ENCODE measurements around the gene BTN3A1.

BTN3A1 gene

DNA sequence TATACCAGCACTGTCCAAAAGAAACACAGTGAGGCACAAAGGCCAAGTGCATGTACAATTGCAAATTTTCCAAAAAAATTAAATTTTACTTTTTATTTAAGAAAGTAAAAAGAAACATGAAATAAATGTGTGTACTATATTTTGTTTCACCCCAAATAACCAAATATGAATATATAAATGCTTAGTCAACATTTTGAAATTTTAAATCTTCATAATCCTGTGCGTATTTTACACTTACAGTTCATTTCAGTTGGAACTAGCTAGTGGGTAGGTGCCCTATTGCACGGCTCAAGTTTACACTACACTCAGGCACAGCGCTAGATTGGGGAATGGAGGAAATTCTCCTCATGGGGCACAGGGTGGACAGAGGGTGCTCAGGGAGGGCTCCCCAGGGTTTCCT is 20.3 kb downstream of the BTN3A1 start (continued):
- TF ChIP-seq, protein P1, sequence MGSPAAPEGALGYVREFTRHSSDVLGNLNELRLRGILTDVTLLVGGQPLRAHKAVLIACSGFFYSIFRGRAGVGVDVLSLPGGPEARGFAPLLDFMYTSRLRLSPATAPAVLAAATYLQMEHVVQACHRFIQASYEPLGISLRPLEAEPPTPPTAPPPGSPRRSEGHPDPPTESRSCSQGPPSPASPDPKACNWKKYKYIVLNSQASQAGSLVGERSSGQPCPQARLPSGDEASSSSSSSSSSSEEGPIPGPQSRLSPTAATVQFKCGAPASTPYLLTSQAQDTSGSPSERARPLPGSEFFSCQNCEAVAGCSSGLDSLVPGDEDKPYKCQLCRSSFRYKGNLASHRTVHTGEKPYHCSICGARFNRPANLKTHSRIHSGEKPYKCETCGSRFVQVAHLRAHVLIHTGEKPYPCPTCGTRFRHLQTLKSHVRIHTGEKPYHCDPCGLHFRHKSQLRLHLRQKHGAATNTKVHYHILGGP (tag by site-specific recombination; IDR thresholded peaks at IDR 0.05): no peak
- TF ChIP-seq ZNF350 (tag by site-specific recombination; IDR thresholded peaks at IDR 0.05): no peak
- no peak for TF ChIP-seq HOXA7 (CRISPR knock-in tag; IDR thresholded peaks at IDR 0.05; ENCODE audit: borderline replicate concordance)
- TF ChIP-seq ZNF529 (tag by site-specific recombination; IDR thresholded peaks at IDR 0.05; ENCODE audit: insufficient replicate concordance): no peak
- TF ChIP-seq REPIN1 (tag by site-specific recombination; IDR thresholded peaks at IDR 0.05; ENCODE audit: low read depth): no peak
- no peak for TF ChIP-seq ZNF670 (tag by site-specific recombination; IDR thresholded peaks at IDR 0.05; ENCODE audit: low read depth)
- TF ChIP-seq, protein P2, sequence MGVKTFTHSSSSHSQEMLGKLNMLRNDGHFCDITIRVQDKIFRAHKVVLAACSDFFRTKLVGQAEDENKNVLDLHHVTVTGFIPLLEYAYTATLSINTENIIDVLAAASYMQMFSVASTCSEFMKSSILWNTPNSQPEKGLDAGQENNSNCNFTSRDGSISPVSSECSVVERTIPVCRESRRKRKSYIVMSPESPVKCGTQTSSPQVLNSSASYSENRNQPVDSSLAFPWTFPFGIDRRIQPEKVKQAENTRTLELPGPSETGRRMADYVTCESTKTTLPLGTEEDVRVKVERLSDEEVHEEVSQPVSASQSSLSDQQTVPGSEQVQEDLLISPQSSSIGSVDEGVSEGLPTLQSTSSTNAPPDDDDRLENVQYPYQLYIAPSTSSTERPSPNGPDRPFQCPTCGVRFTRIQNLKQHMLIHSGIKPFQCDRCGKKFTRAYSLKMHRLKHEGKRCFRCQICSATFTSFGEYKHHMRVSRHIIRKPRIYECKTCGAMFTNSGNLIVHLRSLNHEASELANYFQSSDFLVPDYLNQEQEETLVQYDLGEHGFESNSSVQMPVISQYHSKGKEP (tag by site-specific recombination; IDR thresholded peaks at IDR 0.05): no peak
- no peak for TF ChIP-seq ZNF426 (tag by site-specific recombination; IDR thresholded peaks at IDR 0.05)
- TF ChIP-seq ZNF23 (tag by site-specific recombination; IDR thresholded peaks at IDR 0.05; ENCODE audit: borderline replicate concordance): no peak

DNA sequence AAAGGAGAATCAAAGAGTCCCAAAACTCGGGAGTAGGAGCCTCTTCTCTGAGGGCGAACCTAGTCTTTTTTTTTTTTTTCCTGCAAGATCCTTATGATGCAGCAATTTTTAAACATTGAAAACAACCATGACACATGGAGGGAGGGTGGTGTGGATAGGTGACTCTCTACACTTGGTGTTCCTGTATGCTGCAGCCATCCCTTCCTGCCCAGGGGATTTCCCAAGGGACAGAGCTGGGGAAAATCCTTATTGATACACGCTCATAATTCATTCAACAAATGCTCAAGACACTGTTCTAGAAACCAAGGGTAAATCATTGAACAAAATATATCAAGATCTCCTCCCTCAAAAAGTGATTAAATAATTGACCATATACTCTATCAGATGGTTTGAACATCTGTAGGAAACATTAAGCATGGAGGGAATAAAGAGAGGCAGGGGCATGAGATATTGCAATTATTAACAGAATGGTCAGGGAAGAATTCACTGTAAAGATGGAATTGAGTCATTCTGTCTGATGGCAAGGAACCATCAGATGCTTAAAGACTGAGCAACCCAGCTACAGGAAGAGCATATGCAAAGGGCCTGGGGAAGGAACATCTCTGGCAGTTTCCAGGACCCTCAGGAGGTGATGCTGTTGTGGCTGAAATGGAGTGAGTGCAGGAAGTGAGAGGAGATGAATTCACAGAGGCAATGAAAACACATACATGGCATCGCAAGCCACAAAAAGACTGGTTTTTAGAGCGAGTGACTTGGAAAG is 24.8 kb downstream of the BTN3A1 start:
- Histone ChIP-seq H3K4me3 (ENCODE audit: low read depth, low read length) (no peak overlapping the region), H3K27ac (ENCODE audit: extremely low read depth, low read depth, low read length) (no peak overlapping the region), H3K4me1 (ENCODE audit: control insufficient read depth, insufficient read depth, low read length) (no peaks in the 10 kb centered on the region), H3K36me3 (ENCODE audit: control insufficient read depth in 2 of 2, insufficient read depth in 1 of 2, low read length in 2 of 2) (peaks cover 17 to 83% of the 10 kb centered on the region in 2 experiments), H3K9me3 (ENCODE audit: control insufficient read depth, insufficient read depth, low read depth, low read length) (no peaks in the 10 kb centered on the region)
- ChIA-PET CTCF (interaction anchor here (0.6 to 1.0 kb wide), 2 partner anchors 23 to 894 kb away, joined by 3 read pairs; no protein-coding TSS in a partner anchor), POLR2A (interaction anchor here (0.7 kb wide), 2 partner anchors 27 to 67 kb away, joined by 3 to 4 read pairs; no protein-coding TSS in a partner anchor)
- TF ChIP-seq ZNF248 (tag by site-specific recombination; IDR thresholded peaks at IDR 0.05) (no peak), ZNF169 (tag by site-specific recombination; IDR thresholded peaks at IDR 0.05) (no peak), KLF10 (tag by site-specific recombination; IDR thresholded peaks at IDR 0.05) (no peak), ZNF707 (tag by site-specific recombination; IDR thresholded peaks at IDR 0.05) (no peak), ZNF558 (tag by site-specific recombination; IDR thresholded peaks at IDR 0.05) (no peak), ZNF23 (tag by site-specific recombination; IDR thresholded peaks at IDR 0.05; ENCODE audit: borderline replicate concordance) (no peak), ZNF623 (tag by site-specific recombination; IDR thresholded peaks at IDR 0.05) (peak; percentile 69), ZNF654 (tag by site-specific recombination; IDR thresholded peaks at IDR 0.05; ENCODE audit: low read depth) (no peak)
- TF ChIP-seq, protein P3, sequence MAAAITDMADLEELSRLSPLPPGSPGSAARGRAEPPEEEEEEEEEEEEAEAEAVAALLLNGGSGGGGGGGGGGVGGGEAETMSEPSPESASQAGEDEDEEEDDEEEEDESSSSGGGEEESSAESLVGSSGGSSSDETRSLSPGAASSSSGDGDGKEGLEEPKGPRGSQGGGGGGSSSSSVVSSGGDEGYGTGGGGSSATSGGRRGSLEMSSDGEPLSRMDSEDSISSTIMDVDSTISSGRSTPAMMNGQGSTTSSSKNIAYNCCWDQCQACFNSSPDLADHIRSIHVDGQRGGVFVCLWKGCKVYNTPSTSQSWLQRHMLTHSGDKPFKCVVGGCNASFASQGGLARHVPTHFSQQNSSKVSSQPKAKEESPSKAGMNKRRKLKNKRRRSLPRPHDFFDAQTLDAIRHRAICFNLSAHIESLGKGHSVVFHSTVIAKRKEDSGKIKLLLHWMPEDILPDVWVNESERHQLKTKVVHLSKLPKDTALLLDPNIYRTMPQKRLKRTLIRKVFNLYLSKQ (tag by site-specific recombination; IDR thresholded peaks at IDR 0.05; ENCODE audit: borderline replicate concordance): no peak
- TF ChIP-seq, protein P4, sequence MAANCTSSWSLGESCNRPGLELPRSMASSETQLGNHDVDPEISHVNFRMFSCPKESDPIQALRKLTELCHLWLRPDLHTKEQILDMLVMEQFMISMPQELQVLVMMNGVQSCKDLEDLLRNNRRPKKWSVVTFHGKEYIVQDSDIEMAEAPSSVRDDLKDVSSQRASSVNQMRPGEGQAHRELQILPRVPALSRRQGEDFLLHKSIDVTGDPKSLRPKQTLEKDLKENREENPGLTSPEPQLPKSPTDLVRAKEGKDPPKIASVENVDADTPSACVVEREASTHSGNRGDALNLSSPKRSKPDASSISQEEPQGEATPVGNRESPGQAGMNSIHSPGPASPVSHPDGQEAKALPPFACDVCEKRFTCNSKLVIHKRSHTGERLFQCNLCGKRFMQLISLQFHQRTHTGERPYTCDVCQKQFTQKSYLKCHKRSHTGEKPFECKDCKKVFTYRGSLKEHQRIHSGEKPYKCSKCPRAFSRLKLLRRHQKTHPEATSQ (tag by site-specific recombination; IDR thresholded peaks at IDR 0.05): no peak
- TF ChIP-seq, protein P5, sequence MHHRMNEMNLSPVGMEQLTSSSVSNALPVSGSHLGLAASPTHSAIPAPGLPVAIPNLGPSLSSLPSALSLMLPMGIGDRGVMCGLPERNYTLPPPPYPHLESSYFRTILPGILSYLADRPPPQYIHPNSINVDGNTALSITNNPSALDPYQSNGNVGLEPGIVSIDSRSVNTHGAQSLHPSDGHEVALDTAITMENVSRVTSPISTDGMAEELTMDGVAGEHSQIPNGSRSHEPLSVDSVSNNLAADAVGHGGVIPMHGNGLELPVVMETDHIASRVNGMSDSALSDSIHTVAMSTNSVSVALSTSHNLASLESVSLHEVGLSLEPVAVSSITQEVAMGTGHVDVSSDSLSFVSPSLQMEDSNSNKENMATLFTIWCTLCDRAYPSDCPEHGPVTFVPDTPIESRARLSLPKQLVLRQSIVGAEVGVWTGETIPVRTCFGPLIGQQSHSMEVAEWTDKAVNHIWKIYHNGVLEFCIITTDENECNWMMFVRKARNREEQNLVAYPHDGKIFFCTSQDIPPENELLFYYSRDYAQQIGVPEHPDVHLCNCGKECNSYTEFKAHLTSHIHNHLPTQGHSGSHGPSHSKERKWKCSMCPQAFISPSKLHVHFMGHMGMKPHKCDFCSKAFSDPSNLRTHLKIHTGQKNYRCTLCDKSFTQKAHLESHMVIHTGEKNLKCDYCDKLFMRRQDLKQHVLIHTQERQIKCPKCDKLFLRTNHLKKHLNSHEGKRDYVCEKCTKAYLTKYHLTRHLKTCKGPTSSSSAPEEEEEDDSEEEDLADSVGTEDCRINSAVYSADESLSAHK (tag by site-specific recombination; IDR thresholded peaks at IDR 0.05): peak; percentile 68
